HFF-Myc (cell line): Measurements from ENCODE around the gene SPTBN2.

ENCODE experiments used
- DNase-seq: peaks from one replicate; pipeline ENCODE4 v3.0.0-alpha.2; 2011; ENCODE audit warnings: low read depth; ENCODE audit errors: extremely low read depth
- H3K4me3 ChIP-seq: replicated peaks from 2 replicates; pipeline ENCODE4 v1.5.1; 2011; ENCODE audit warnings: low read depth, mild to moderate bottlenecking, control low read depth, low read length
- TF ChIP-seq, protein P1 (sequence below): IDR thresholded peaks from 2 replicates; pipeline ENCODE4 v1.5.1; 2012; ENCODE audit warnings: mild to moderate bottlenecking, low read depth, low read length, control low read depth; ENCODE audit errors: missing control alignments

Gene SPTBN2

DNA sequence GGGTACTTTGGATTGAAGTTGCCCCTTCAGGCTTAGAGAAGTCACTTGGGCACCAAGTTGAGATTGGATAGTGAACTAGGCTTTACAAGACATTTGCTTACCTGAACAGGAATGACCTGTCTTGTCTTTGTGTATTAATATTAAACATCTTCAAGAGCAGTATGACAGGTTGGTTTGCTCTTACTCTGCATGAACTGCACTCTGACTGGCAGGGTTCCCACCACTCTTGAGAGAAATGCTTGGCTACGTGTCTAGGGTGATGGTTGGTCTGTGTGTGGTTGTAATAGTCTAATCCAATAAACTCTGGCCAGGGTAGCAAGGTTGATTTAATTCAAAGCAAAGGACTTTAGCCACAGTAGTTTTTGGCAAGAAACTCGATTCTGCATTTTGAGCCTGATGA, 20.1 kb upstream of the SPTBN2 start:
- DNase-seq, result no peak
- TF ChIP-seq, protein P1, sequence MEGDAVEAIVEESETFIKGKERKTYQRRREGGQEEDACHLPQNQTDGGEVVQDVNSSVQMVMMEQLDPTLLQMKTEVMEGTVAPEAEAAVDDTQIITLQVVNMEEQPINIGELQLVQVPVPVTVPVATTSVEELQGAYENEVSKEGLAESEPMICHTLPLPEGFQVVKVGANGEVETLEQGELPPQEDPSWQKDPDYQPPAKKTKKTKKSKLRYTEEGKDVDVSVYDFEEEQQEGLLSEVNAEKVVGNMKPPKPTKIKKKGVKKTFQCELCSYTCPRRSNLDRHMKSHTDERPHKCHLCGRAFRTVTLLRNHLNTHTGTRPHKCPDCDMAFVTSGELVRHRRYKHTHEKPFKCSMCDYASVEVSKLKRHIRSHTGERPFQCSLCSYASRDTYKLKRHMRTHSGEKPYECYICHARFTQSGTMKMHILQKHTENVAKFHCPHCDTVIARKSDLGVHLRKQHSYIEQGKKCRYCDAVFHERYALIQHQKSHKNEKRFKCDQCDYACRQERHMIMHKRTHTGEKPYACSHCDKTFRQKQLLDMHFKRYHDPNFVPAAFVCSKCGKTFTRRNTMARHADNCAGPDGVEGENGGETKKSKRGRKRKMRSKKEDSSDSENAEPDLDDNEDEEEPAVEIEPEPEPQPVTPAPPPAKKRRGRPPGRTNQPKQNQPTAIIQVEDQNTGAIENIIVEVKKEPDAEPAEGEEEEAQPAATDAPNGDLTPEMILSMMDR, result no peak
- H3K4me3 ChIP-seq, result no peak overlapping the region

DNA sequence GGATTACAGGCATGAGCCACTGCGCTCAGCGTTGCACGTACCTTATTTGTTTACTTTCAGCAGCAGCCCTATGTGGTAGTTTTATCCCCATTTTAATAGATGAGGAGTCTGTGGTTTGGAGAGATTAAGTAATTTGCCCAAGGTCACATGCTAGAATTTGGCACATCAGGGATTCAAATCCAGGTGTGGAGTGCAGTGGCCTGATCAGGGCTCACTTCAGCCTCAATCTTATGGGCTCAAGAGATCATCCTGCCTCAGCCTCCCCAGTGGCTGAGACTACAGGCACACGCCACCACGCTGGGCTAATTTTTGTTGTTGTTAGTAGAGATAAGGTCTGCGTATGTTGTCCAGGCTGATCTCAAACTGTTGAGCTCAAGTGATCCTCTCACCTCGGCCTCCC, 18.5 kb upstream of the SPTBN2 start:
- TF ChIP-seq, protein P1, result no peak
- no peak for DNase-seq
- H3K4me3 ChIP-seq, result no peak overlapping the region

DNA sequence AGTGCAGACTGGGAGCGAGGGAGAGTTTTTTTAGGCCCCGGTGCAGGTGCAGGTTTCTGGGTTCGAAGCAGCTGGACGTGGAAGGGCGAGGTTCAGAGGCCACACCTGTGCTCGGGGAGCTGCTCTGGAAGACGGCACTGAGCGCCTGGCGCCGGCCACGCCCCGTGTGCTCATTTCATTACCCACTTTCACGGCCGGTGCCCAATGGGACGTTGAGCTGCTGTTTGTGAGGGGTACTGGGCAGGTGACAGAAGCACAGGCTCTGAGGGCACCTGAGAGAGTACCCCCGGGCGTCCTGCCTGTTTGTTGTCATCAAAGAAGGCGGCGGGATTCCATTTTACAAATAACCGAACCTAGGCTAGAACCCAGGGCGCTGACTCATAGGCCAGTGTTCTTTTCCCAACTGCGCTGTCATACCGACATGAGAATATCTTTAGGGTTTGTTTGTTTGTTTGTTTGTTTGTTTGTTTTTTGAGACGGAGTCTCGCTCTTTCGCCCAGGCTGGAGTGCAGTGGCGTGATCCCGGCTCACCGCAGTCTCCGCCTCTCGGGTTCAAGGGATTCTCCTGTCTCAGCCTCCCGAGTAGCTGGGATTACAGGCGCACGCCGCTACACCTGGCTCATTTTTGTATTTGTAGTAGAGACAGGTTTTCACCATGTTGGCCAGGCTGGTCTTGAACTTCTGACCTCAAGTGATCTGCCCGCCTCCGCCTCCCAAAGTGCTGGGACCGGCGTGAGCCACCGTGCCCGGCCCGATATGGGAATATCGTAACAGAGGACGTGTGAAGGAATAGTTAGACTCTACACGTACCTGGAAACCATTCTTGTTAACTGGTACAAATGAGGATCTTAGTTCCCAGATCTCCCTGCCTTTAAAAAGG, 16.6 kb upstream of the SPTBN2 start:
- DNase-seq, result no peak
- H3K4me3 ChIP-seq, result peak overlapping the region; percentile 87
- TF ChIP-seq, protein P1, result no peak

DNA sequence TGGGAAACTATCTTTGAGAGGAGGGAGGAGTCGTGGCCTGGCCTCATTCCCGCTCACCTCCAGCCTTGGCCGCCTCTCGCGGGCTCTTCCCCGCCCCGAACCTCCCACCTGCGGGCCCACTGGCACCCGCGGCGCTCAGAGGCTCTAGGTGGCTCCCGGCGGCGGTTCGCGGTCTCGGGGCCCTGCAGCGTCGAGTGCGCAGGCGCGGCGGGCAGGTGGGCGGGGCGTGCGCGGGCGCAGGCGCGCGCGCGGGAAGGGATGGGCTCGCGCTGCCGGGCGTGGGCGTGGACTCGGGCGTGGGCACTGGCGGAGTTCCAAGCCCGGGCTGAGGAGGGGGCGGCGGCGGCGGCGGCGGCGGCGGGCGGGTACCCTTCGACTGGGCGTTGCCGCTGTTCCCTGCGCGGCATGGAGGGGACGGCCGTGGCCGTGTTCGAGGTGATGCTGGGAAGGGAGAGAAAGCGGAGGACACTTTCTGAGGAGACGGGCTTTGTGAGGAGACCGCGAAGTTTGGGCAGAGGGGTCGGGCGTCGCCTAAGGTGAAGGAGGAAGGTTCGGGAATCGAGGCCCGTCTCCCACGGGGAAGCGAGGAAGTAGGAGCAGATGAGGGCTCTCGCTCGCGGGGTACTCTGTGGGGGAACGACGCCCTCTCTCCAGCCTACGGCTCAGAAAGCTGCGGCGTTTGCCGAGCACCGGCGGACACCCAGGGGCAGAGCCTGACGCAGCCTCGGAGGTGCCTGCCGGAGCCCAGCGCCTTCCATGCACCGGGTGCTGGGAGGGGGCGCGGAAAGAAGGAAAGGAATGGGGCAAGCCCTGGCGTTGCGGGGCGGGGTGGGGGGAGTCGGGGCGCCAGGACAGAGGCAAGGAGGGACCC, 15.7 kb upstream of the SPTBN2 start:
- H3K4me3 ChIP-seq, result peak overlapping the region; percentile 87
- DNase-seq, result no peak
- TF ChIP-seq, protein P1, result no peak

DNA sequence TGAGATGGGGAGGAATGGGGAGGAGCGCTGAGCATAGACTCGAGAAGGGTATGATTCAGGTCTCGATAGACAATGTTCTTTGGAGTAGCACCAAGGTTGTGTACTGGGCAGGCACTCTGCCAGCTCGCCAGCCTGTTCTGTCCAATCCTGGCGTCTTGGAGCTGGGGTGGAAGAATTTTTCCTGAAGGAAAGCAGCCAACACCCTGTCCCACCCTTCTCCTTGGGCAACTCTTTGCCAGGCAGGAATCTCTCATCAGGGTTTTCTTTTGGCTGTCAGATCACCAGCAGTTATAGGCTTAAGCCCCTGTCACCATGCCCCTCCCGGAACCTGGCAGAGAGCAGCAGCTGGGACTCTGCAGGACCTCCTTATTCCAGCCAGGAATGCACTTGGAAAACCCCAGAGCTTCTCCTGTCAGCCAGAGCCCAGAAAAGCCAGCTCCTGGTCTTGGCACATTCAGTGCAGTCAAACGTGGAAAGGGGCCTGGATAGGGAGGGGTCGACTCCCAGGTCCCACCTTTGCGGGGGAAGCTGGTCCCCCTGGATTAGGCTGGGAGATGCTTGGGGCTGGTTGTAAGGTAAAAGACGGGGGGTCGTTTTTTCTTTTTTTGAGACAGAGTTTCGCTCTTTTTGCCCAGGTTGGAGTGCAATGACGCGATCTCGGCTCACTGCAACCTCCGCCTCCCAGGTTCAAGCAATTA, 14.4 kb upstream of the SPTBN2 start:
- peak overlapping the region; percentile 87 for H3K4me3 ChIP-seq
- TF ChIP-seq, protein P1, result no peak
- no peak for DNase-seq

DNA sequence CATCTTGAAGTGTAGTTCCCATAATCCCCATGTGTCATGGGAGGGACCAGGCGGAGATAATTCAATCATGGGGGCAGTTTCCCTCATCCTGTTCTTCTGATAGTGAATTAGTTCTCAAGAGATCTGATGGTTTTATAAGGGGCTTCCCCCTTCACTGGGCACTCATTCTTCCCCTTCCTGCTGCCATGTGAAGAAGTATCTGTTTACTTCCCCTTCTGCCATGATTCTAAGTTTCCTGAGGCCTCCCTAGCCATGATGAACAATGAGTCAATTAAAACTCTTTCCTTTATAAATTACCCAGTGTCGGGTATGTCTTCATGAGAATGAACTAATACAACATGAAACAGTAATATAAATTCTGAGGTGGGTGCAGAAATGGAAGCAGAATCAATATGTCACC, 12.1 kb upstream of the SPTBN2 start:
- DNase-seq, result no peak
- TF ChIP-seq, protein P1, result no peak
- H3K4me3 ChIP-seq, result no peak overlapping the region
